Stimulated activated naive CD8-positive, alpha-beta T cell treated with anti-CD3 and anti-CD28 coated beads, Interleukin-15, Interleukin-2, amounts not matched to agents 100 ng/mL and 50 ng/mL, for 24 hours (primary cell): ENCODE data around the gene PRKCI.
"Not testable (repeated sequence)": the region's sequence is repeated elsewhere in the genome, so short reads cannot be mapped to it uniquely, and the experiment has no call there.

Experiments
- H3K27ac Mint-ChIP-seq: one replicate; pipeline ENCODE4 v1.8.0; 2021; ENCODE audit warnings: mild to moderate bottlenecking, mixed read lengths
- H3K27me3 Mint-ChIP-seq: one replicate; pipeline ENCODE4 v1.8.0; 2021; ENCODE audit warnings: mixed read lengths
- H3K36me3 Mint-ChIP-seq: one replicate; pipeline ENCODE4 v1.8.0; 2021; ENCODE audit warnings: low read depth, mixed read lengths
- H3K4me1 Mint-ChIP-seq: one replicate; pipeline ENCODE4 v1.8.0; 2021; ENCODE audit warnings: low read depth, mixed read lengths
- H3K4me3 Mint-ChIP-seq: one replicate; pipeline ENCODE4 v1.8.0; 2021; ENCODE audit warnings: mild to moderate bottlenecking, mixed read lengths
- H3K9me3 Mint-ChIP-seq: one replicate; pipeline ENCODE4 v1.8.0; 2021; ENCODE audit warnings: mixed read lengths

The PRKCI gene

DNA sequence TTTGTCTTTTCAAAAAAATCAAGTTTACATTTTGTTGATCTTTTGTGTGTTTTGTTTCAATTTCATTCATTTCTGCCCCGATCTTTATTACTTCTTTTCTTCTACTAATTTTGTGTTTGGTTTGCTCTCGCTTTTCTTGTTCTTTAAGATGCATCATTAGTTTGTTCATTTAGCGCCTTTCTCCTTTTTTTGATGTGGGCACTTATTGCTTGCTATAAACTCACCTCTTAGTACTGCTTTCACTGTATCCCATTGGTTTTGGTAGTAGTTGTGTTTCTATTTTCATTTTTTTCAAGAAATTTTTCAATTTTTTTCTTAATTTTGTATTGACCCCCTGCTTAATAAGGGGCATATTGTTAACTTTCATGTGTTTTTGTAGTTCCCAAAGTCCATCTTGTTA lies 34.4 kb downstream of the PRKCI start:
- H3K4me1 Mint-ChIP-seq: peaks cover 50% of the 10 kb centered on the region
- peak overlapping the region; percentile 4 for H3K4me3 Mint-ChIP-seq
- no peaks in the 10 kb centered on the region for H3K27me3 Mint-ChIP-seq
- H3K27ac Mint-ChIP-seq: peak overlapping the region; percentile 95
- peaks cover 15% of the 10 kb centered on the region for H3K9me3 Mint-ChIP-seq
- H3K36me3 Mint-ChIP-seq: peaks cover 50% of the 10 kb centered on the region

DNA sequence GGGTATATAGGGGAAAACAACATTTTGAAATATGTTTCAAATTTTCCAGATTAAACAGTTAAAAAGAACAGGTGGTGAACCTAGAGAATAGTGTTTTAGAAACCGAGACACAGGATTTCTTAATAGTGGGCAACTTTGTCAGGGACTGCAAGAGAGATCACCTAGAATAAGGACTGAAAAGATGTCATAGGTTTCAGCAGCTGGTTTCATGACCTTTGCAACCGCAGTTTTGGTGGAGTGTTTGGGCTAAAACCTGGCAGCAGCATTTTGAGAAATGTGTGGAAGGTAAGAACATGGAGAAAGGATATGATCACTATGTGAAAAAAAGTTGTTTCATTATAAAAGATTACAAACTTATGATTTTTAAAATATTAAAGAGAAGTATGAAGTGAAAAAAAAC lies 34.9 kb downstream of the PRKCI start:
- peaks cover 50% of the 10 kb centered on the region for H3K36me3 Mint-ChIP-seq

DNA sequence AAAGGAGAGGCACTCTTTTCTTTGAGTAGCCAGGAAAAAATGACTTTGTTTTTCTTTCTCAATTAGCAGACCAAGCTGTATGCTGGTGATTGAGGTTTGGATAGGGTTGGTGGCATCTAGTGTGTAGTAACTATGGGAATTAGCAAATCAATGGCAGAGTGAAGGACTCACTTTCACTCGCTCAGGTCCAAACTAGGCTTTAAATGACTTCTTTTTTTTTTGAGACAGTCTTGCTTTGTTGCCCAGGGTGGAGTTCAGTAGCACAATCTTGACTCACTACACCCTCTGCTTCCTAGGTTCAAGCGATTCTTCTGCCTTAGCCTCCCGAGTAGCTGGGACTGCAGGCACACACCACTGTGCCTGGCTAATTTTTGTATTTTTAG lies 35.9 kb downstream of the PRKCI start:
- H3K9me3 Mint-ChIP-seq: peaks cover 10% of the 10 kb centered on the region
- peaks cover 50% of the 10 kb centered on the region for H3K4me1 Mint-ChIP-seq
- peak overlapping the region; percentile 95 for H3K27ac Mint-ChIP-seq
- H3K27me3 Mint-ChIP-seq: no peaks in the 10 kb centered on the region
- H3K4me3 Mint-ChIP-seq: peak overlapping the region; percentile 64
- H3K36me3 Mint-ChIP-seq: peaks cover 46% of the 10 kb centered on the region

More for the DNA sequence above, 34.9 kb downstream of the PRKCI start:
- peak overlapping the region; percentile 95 for H3K27ac Mint-ChIP-seq
- H3K9me3 Mint-ChIP-seq: peaks cover 15% of the 10 kb centered on the region
- no peaks in the 10 kb centered on the region for H3K27me3 Mint-ChIP-seq
- peak overlapping the region; percentile 4 for H3K4me3 Mint-ChIP-seq
- peaks cover 50% of the 10 kb centered on the region for H3K4me1 Mint-ChIP-seq

GRCh38 chr3:170259907-170260306 lies 37.7 kb downstream of the PRKCI start:
- Mint-ChIP-seq H3K4me1 (peaks cover 50% of the 10 kb centered on the region), H3K36me3 (peaks cover 42% of the 10 kb centered on the region), H3K9me3 (peaks cover 10% of the 10 kb centered on the region), H3K4me3 (no peak overlapping the region), H3K27me3 (no peaks in the 10 kb centered on the region), H3K27ac (peak overlapping the region; percentile 50)

GRCh38 chr3:170267793-170268192 lies 45.6 kb downstream of the PRKCI start:
- peaks cover 40% of the 10 kb centered on the region for H3K36me3 Mint-ChIP-seq
- no peaks in the 10 kb centered on the region for H3K4me1 Mint-ChIP-seq
- no peak overlapping the region for H3K4me3 Mint-ChIP-seq
- no peaks in the 10 kb centered on the region for H3K27me3 Mint-ChIP-seq
- peak overlapping the region; percentile 5 for H3K27ac Mint-ChIP-seq
- no peaks in the 10 kb centered on the region for H3K9me3 Mint-ChIP-seq

GRCh38 chr3:170269673-170270254 lies 47.5 kb downstream of the PRKCI start:
- H3K27ac Mint-ChIP-seq, H3K27me3 Mint-ChIP-seq, H3K9me3 Mint-ChIP-seq, H3K4me3 Mint-ChIP-seq, H3K4me1 Mint-ChIP-seq: not testable (repeated sequence)
- H3K36me3 Mint-ChIP-seq: peaks cover 43% of the 10 kb centered on the region

- H3K9me3 Mint-ChIP-seq: no peaks in the 10 kb centered on the region
- no peaks in the 10 kb centered on the region for H3K4me1 Mint-ChIP-seq
- no peaks in the 10 kb centered on the region for H3K27me3 Mint-ChIP-seq
- peaks cover 46% of the 10 kb centered on the region for H3K36me3 Mint-ChIP-seq
- H3K27ac Mint-ChIP-seq: no peak overlapping the region
- no peak overlapping the region for H3K4me3 Mint-ChIP-seq
Measured at GRCh38 chr3:170270282-170270881, 48.2 kb downstream of the PRKCI start.

DNA sequence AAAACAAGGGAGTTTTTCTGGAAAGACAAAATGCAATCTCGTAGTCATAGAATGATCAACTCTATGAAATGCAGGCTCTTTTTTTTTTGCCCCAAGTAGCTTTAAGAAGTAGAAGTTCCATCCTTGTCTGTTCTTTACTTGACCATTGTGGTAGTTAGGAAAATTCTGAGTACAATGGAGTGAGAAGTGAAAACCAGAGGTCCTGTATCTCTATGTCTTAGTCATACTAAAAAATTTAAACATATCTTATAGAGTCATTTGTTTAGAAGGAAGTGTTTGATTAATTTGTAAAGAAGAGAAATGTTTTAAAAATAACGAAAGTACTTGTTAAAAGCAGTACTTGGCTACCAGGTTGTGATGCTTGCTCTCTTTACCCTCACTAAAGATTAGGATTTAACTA lies 52.4 kb downstream of the PRKCI start:
- no peaks in the 10 kb centered on the region for H3K27me3 Mint-ChIP-seq
- H3K4me3 Mint-ChIP-seq: no peak overlapping the region
- H3K4me1 Mint-ChIP-seq: peaks cover 19% of the 10 kb centered on the region
- no peaks in the 10 kb centered on the region for H3K9me3 Mint-ChIP-seq
- H3K36me3 Mint-ChIP-seq: peaks cover 57% of the 10 kb centered on the region
- no peak overlapping the region for H3K27ac Mint-ChIP-seq

DNA sequence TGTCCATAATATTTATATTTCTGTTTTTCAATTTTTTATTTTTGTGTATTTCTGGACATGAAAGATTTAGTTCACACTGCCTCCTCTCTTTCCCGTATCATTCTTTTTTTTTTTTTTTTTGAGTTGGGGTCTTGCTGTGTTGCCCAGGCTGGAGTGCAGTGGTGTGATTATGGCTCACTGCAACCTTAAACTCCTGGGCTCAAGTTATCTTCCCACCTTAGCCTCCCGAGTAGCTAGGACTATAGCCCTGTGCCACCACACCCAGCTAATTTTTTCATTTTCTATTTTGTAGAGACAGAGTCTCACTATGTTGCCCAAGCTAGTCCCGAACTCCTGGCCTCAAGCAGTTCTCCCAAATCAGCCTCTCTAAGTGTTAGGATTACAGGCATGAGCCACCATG lies 53.6 kb downstream of the PRKCI start:
- H3K4me1 Mint-ChIP-seq: peaks cover 19% of the 10 kb centered on the region
- no peak overlapping the region for H3K4me3 Mint-ChIP-seq
- H3K36me3 Mint-ChIP-seq: peaks cover 47% of the 10 kb centered on the region
- H3K27ac Mint-ChIP-seq: no peak overlapping the region
- no peaks in the 10 kb centered on the region for H3K9me3 Mint-ChIP-seq
- no peaks in the 10 kb centered on the region for H3K27me3 Mint-ChIP-seq

- peaks cover 19% of the 10 kb centered on the region for H3K4me1 Mint-ChIP-seq
- not testable (repeated sequence) for H3K9me3 Mint-ChIP-seq, H3K27me3 Mint-ChIP-seq
- H3K36me3 Mint-ChIP-seq: peaks cover 49% of the 10 kb centered on the region
- H3K27ac Mint-ChIP-seq: peak overlapping the region; percentile 65
- H3K4me3 Mint-ChIP-seq: peak overlapping the region; percentile 9
Measured at GRCh38 chr3:170277311-170277710, 55.1 kb downstream of the PRKCI start.

- Mint-ChIP-seq H3K9me3 (no peaks in the 10 kb centered on the region), H3K4me1 (peaks cover 19% of the 10 kb centered on the region), H3K4me3 (peak overlapping the region; percentile 57), H3K27me3 (no peaks in the 10 kb centered on the region), H3K36me3 (peaks cover 45% of the 10 kb centered on the region), H3K27ac (peak overlapping the region; percentile 56)
Measured at GRCh38 chr3:170277833-170278580, 55.8 kb downstream of the PRKCI start.

DNA sequence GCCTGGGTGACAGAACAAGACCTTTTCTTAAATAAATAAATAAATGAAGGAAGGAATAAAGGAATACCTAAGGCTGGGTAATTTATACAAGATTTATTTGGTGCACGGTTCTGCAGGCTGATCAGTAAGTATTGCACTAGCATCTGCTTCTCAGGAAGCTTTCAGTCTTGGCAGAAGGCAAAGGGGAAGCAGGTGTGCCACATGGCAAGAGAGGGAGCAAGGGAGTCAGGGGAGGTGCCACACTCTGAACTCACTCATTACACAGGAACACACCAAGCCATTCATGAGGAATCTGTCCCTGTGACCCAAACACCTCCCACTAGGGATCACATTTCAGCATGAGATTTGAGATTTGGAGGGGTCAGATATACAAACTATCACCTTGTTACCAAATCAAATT lies 56.4 kb downstream of the PRKCI start:
- Mint-ChIP-seq H3K36me3 (peaks cover 47% of the 10 kb centered on the region), H3K27ac (no peak overlapping the region), H3K4me1 (peaks cover 19% of the 10 kb centered on the region), H3K4me3 (no peak overlapping the region), H3K27me3 (no peaks in the 10 kb centered on the region), H3K9me3 (no peaks in the 10 kb centered on the region)

DNA sequence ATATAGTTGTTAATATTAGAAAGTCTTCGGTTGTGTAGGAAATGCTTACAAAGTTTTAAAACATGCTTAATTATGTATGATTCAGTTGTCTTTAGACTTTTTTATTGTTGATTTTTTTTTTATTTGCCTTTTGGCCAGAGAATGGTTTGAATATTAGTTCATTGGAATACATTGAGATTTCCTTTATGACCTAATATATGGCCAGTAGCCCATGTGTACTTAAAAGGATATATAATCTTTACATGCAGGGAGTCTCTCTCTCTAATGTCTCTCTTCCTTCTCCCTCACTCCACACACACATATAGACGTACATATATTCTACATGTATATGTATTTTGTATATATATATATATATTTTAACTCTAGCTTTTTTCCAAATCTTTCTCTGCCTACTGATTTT lies 68.0 kb downstream of the PRKCI start:
- H3K4me1 Mint-ChIP-seq: no peaks in the 10 kb centered on the region
- H3K36me3 Mint-ChIP-seq: peaks cover 17% of the 10 kb centered on the region
- H3K27ac Mint-ChIP-seq: no peak overlapping the region
- H3K9me3 Mint-ChIP-seq: no peaks in the 10 kb centered on the region
- no peak overlapping the region for H3K4me3 Mint-ChIP-seq
- no peaks in the 10 kb centered on the region for H3K27me3 Mint-ChIP-seq

DNA sequence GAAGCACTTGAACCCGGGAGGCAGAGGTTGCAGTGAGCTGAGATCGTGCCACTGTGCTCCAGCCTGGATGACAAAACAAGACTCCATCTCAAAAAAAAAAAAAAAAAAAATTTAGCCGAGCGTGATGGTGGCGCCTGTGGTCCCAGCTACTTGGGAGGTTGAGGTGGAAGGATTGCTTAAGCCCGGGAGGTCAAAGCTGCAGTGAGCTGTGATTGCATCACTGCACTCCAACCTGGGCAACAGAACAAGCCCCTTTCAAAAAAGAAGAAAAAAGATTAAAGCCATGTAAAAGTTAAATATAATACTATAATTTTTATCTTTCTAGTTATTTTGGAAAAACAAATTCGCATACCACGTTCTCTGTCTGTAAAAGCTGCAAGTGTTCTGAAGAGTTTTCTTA lies 73.4 kb downstream of the PRKCI start:
- Mint-ChIP-seq H3K36me3 (peaks cover 13% of the 10 kb centered on the region), H3K27me3 (no peaks in the 10 kb centered on the region)

GRCh38 chr3:170296703-170297102 lies 74.5 kb downstream of the PRKCI start:
- Mint-ChIP-seq H3K4me1 (no peaks in the 10 kb centered on the region), H3K9me3 (no peaks in the 10 kb centered on the region), H3K36me3 (peaks cover 13% of the 10 kb centered on the region), H3K27me3 (no peaks in the 10 kb centered on the region), H3K4me3 (no peak overlapping the region), H3K27ac (no peak overlapping the region)

More for the DNA sequence above, 73.4 kb downstream of the PRKCI start:
- no peaks in the 10 kb centered on the region for H3K9me3 Mint-ChIP-seq
- no peaks in the 10 kb centered on the region for H3K4me1 Mint-ChIP-seq
- H3K27ac Mint-ChIP-seq: no peak overlapping the region
- no peak overlapping the region for H3K4me3 Mint-ChIP-seq
